GM10847 (cell line): ENCODE results near the gene RBMY1J.
"Not testable (repeated sequence)": the region's sequence is repeated elsewhere in the genome, so short reads cannot be mapped to it uniquely, and the experiment has no call there.

Experiments
- POLR2A ChIP-seq: IDR thresholded peaks from 2 replicates; pipeline ENCODE4 v1.6.1; 2011; ENCODE audit not compliant: insufficient read length; ENCODE audit errors: extremely low read depth

RBMY1J gene

DNA sequence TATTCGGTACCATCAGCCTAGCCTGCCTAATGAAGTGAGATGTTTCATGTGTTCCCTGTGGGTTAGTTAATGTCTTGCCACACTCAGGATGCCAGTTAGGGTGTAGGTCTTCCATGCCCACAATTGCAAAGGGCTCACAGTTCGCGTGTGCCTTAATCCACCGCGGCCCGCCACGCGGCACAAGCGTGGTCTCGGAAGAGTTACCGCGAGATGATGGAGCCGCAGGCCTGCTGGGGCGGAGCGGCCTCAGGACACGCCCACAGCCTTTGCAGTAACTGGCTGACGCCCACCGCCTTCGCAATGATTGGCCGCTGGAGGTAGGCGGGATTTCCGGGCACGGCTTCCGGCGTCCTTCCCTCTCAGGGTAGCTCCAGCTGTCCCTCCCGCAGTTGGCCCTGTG is at the start of gene RBMY1J:
Gene RBMY1J (plus strand): TSS at position 301 of the 400 bp plus-strand sequence. CDS start 2,038 bp downstream, outside the sequence.
- not testable (repeated sequence) for TF ChIP-seq POLR2A

- no peak for TF ChIP-seq POLR2A
Measured at GRCh38 chrY:22367416-22367815, 35.8 kb upstream of the RBMY1J start.

GRCh38 chrY:22370623-22371022 is 32.6 kb upstream of the RBMY1J start:
- TF ChIP-seq POLR2A = no peak

DNA sequence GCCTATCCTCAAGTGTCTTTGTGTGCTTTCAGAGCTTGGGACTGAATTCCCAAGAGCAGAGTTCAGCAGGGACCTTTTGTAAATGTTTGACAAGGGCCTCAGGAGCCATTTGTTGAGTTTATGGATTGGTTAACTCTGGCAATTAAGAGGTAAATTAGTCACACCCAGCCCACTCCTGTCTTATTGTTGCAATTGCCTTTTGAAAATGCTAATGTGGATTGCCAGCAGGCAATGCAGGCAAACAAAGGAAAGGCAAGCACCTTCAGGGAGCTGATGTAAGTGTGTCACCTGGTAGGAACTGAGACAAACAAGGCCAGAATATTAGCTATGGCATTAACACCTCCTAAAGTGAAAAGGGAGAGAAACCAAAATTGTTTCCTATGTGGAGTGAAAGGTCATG is 29.7 kb upstream of the RBMY1J start:
- TF ChIP-seq POLR2A = no peak
